ENCODE measurements around the gene TRPM3.

GRCh38 chr9:70600506-70600905, 520.9 kb downstream of the TRPM3 start:
- TF ChIP-seq NFATC4 (CRISPR knock-in tag; IDR thresholded peaks at IDR 0.05) (no peak), CTCF (IDR thresholded peaks at IDR 0.05) (no peak), NR3C1 (CRISPR knock-in tag; conservative IDR thresholded peaks at IDR 0.05; ENCODE audit: low read depth) (no peak), ATF3 (CRISPR knock-in tag; conservative IDR thresholded peaks at IDR 0.05) (no peak), ZBTB21 (CRISPR knock-in tag; IDR thresholded peaks at IDR 0.05; ENCODE audit: borderline replicate concordance) (no peak), SMAD3 (CRISPR knock-in tag; IDR thresholded peaks at IDR 0.05; ENCODE audit: borderline replicate concordance) (no peak), MAX (CRISPR knock-in tag; IDR thresholded peaks at IDR 0.05) (no peak)

Measured in WTC11 (cell line).